Ecto neural progenitor cell (in vitro differentiated cells): ENCODE results near the gene CTNNBL1.
"Not testable (repeated sequence)": the region's sequence is repeated elsewhere in the genome, so short reads cannot be mapped to it uniquely, and the experiment has no call there.

Experiments used
- DNase-seq: peaks from one replicate; pipeline ENCODE4 v3.0.0-alpha.2; 2018; ENCODE audit warnings: low spot score

CTNNBL1 gene

GRCh38 chr20:37693635-37694626 is at the start of gene CTNNBL1:
Gene CTNNBL1 (plus strand): TSS chr20:37694030. CDS start chr20:37694123, 93 bp downstream.
- DNase-seq, result peak; percentile 98

- no peak for DNase-seq
Measured at GRCh38 chr20:37644605-37645004, 49.2 kb upstream of the CTNNBL1 start.

- no peak for DNase-seq
Measured at GRCh38 chr20:37647946-37648345, 45.9 kb upstream of the CTNNBL1 start.

GRCh38 chr20:37649017-37649416 is 44.8 kb upstream of the CTNNBL1 start:
- no peak for DNase-seq

GRCh38 chr20:37649676-37650370 is 44.0 kb upstream of the CTNNBL1 start:
- DNase-seq, result peak; percentile 53

GRCh38 chr20:37650661-37651060 is 43.2 kb upstream of the CTNNBL1 start:
- DNase-seq, result no peak

- peak; percentile 75 for DNase-seq
Measured at GRCh38 chr20:37651932-37652331, 41.9 kb upstream of the CTNNBL1 start.

- DNase-seq, result no peak
Measured at GRCh38 chr20:37656945-37657344, 36.9 kb upstream of the CTNNBL1 start.

- no peak for DNase-seq
Measured at GRCh38 chr20:37657924-37658804, 35.7 kb upstream of the CTNNBL1 start.

- no peak for DNase-seq
Measured at GRCh38 chr20:37661519-37661918, 32.3 kb upstream of the CTNNBL1 start.

GRCh38 chr20:37662308-37662707 is 31.5 kb upstream of the CTNNBL1 start:
- DNase-seq, result no peak

GRCh38 chr20:37664595-37664994 is 29.2 kb upstream of the CTNNBL1 start:
- not testable (repeated sequence) for DNase-seq

GRCh38 chr20:37668166-37668565 is 25.7 kb upstream of the CTNNBL1 start:
- DNase-seq, result no peak

- DNase-seq, result no peak
Measured at GRCh38 chr20:37669062-37669772, 24.6 kb upstream of the CTNNBL1 start.

- DNase-seq, result no peak
Measured at GRCh38 chr20:37669773-37670236, 24.0 kb upstream of the CTNNBL1 start.

GRCh38 chr20:37670351-37670791 is 23.5 kb upstream of the CTNNBL1 start:
- DNase-seq, result no peak

- no peak for DNase-seq
Measured at GRCh38 chr20:37672143-37672542, 21.7 kb upstream of the CTNNBL1 start.

GRCh38 chr20:37673444-37673843 is 20.4 kb upstream of the CTNNBL1 start:
- DNase-seq, result no peak

GRCh38 chr20:37676440-37676839 is 17.4 kb upstream of the CTNNBL1 start:
- DNase-seq, result no peak

- DNase-seq, result no peak
Measured at GRCh38 chr20:37677969-37678861, 15.6 kb upstream of the CTNNBL1 start.
